ENCODE data around the gene SOX8. TPM values are rescaled to one million over a fixed set of nuclear protein-coding genes. Genes with fewer than 3 reads are reported as not detected.

Gene SOX8
- total RNA-seq, 1 donor from 2014 or later, result 0.75 TPM

- Histone ChIP-seq H3K27ac (no peak overlapping the region), H3K4me1 (no peaks in the 10 kb centered on the region), H3K36me3 (no peaks in the 10 kb centered on the region), H2AFZ (replicated peaks) (no peak overlapping the region), H3K4me2 (no peak overlapping the region), H3K79me2 (ENCODE audit: low read depth) (no peaks in the 10 kb centered on the region), H3K9ac (no peak overlapping the region), H4K20me1 (ENCODE audit: low read depth) (no peaks in the 10 kb centered on the region), H3K4me3 (no peak overlapping the region), H3F3A (ENCODE audit: low read depth) (no peaks in the 10 kb centered on the region), H3K27me3 (no peaks in the 10 kb centered on the region), H3K9me3 (ENCODE audit: low read depth) (no peaks in the 10 kb centered on the region)
- DNase-seq (ENCODE audit: low spot score), result no peak
- TF ChIP-seq EZH2phosphoT487 (IDR thresholded peaks at IDR 0.05) (no peak), EZH2 (IDR thresholded peaks at IDR 0.05) (no peak), CTCF (IDR thresholded peaks at IDR 0.05) (no peak)
- Mint-ChIP-seq H3K9me3 (peaks cover 17% of the 10 kb centered on the region), H3K36me3 (peaks cover 16% of the 10 kb centered on the region), H3K27me3 (ENCODE audit: insufficient read depth, low read depth) (peaks cover 2% of the 10 kb centered on the region), H3K27ac (peak overlapping the region; percentile 42), H3K4me1 (peaks cover 16% of the 10 kb centered on the region), H3K4me3 (peak overlapping the region; percentile 3)
These were observed 22.1 kb upstream of the SOX8 start for GRCh38 chr16:959232-960040.

GRCh38 chr16:962366-962765 lies 19.2 kb upstream of the SOX8 start:
- Histone ChIP-seq H3F3A (ENCODE audit: low read depth) (no peaks in the 10 kb centered on the region), H3K4me1 (no peaks in the 10 kb centered on the region), H3K27ac (no peak overlapping the region), H2AFZ (replicated peaks) (no peak overlapping the region), H4K20me1 (ENCODE audit: low read depth) (no peaks in the 10 kb centered on the region), H3K27me3 (no peaks in the 10 kb centered on the region), H3K79me2 (ENCODE audit: low read depth) (no peaks in the 10 kb centered on the region), H3K4me3 (no peak overlapping the region), H3K4me2 (no peak overlapping the region), H3K9ac (no peak overlapping the region), H3K9me3 (ENCODE audit: low read depth) (no peaks in the 10 kb centered on the region), H3K36me3 (no peaks in the 10 kb centered on the region)
- no peak for DNase-seq (ENCODE audit: low spot score)
- Mint-ChIP-seq H3K4me3 (no peak overlapping the region), H3K9me3 (peaks cover 34% of the 10 kb centered on the region), H3K4me1 (peaks cover 39% of the 10 kb centered on the region), H3K36me3 (peaks cover 34% of the 10 kb centered on the region), H3K27ac (no peak overlapping the region), H3K27me3 (ENCODE audit: insufficient read depth, low read depth) (peaks cover 4% of the 10 kb centered on the region)
- TF ChIP-seq EZH2phosphoT487 (IDR thresholded peaks at IDR 0.05) (no peak), EZH2 (IDR thresholded peaks at IDR 0.05) (no peak), CTCF (IDR thresholded peaks at IDR 0.05) (no peak)

- Mint-ChIP-seq H3K27me3 (ENCODE audit: insufficient read depth, low read depth) (peaks cover 4% of the 10 kb centered on the region), H3K36me3 (peaks cover 32% of the 10 kb centered on the region), H3K4me1 (peaks cover 47% of the 10 kb centered on the region), H3K9me3 (peaks cover 29% of the 10 kb centered on the region), H3K27ac (no peak overlapping the region), H3K4me3 (no peak overlapping the region)
- Histone ChIP-seq H3K27ac (no peak overlapping the region), H3K4me3 (no peak overlapping the region), H3K4me1 (no peaks in the 10 kb centered on the region), H3K36me3 (no peaks in the 10 kb centered on the region), H3K27me3 (no peaks in the 10 kb centered on the region), H4K20me1 (ENCODE audit: low read depth) (peaks cover 3% of the 10 kb centered on the region), H3K4me2 (no peak overlapping the region), H3F3A (ENCODE audit: low read depth) (no peaks in the 10 kb centered on the region), H3K9ac (no peak overlapping the region), H2AFZ (replicated peaks) (no peak overlapping the region), H3K9me3 (ENCODE audit: low read depth) (no peaks in the 10 kb centered on the region), H3K79me2 (ENCODE audit: low read depth) (no peaks in the 10 kb centered on the region)
- DNase-seq (ENCODE audit: low spot score), result no peak
- no peak for TF ChIP-seq EZH2 (IDR thresholded peaks at IDR 0.05)
These were observed 18.4 kb upstream of the SOX8 start for GRCh38 chr16:962901-963814.

All from neural progenitor cell (in vitro differentiated cells).